HL-60 (cell line): ENCODE data around the gene NXT2.
"Not testable (repeated sequence)": the region's sequence is repeated elsewhere in the genome, so short reads cannot be mapped to it uniquely, and the experiment has no call there.

ENCODE experiments used
- DNase-seq, 2 experiments: peaks; one replicate each; pipeline ENCODE4 v3.0.0-alpha.2; 2010 to 2020; ENCODE audit warnings: low read depth in 1 of 2, low spot score in 1 of 2
- H3K27ac ChIP-seq: fragments of 250-450 bp; sonication (Bioruptor Pico); replicated peaks from 2 replicates; pipeline ENCODE4 v1.5.1; 2020; ENCODE audit warnings: mild to moderate bottlenecking, moderate library complexity
- H3K27me3 ChIP-seq: fragments of 250-450 bp; sonication (Bioruptor Pico); 2 replicates; pipeline ENCODE4 v1.5.1; 2021; ENCODE audit warnings: mild to moderate bottlenecking, moderate library complexity; ENCODE audit not compliant: insufficient read depth, poor library complexity, severe bottlenecking
- H3K4me3 ChIP-seq: replicated peaks from 2 replicates; pipeline ENCODE4 v1.5.1; 2011; ENCODE audit warnings: mild to moderate bottlenecking, control low read depth, low read length; ENCODE audit not compliant: insufficient read depth
- CTCF ChIP-seq: IDR thresholded peaks from one replicate; pipeline ENCODE4 v1.5.1; 2011; ENCODE audit warnings: low read length, control low read depth, inconsistent platforms; ENCODE audit not compliant: insufficient read depth
- GABPA ChIP-seq: IDR thresholded peaks from 2 replicates; pipeline ENCODE4 v1.6.1; 2012; ENCODE audit warnings: low read depth
- POLR2AphosphoS5 ChIP-seq: IDR thresholded peaks from 2 replicates; pipeline ENCODE4 v1.6.1; 2012; ENCODE audit warnings: low read depth
- REST ChIP-seq: IDR thresholded peaks from 2 replicates; pipeline ENCODE4 v1.6.1; 2012; ENCODE audit warnings: low read depth; ENCODE audit not compliant: insufficient replicate concordance
- SPI1 ChIP-seq: IDR thresholded peaks from 2 replicates; pipeline ENCODE4 v1.6.1; 2012; ENCODE audit warnings: low read depth, mild to moderate bottlenecking, borderline replicate concordance

Gene NXT2

GRCh38 chrX:109553862-109554261, 17.2 kb downstream of the NXT2 start:
- no peak for DNase-seq
- Histone ChIP-seq H3K4me3 (no peak overlapping the region), H3K27ac (no peak overlapping the region), H3K27me3 (no peaks in the 10 kb centered on the region)
- TF ChIP-seq CTCF (no peak), GABPA (no peak), REST (no peak), SPI1 (no peak), POLR2AphosphoS5 (no peak)

GRCh38 chrX:109576083-109576482, 39.4 kb downstream of the NXT2 start:
- not testable (repeated sequence) for H3K27ac ChIP-seq, H3K27me3 ChIP-seq, H3K4me3 ChIP-seq, DNase-seq

- Histone ChIP-seq H3K4me3 (no peak overlapping the region), H3K27ac (no peak overlapping the region), H3K27me3 (no peaks in the 10 kb centered on the region)
- TF ChIP-seq SPI1 (no peak), POLR2AphosphoS5 (no peak), REST (no peak), GABPA (no peak), CTCF (no peak)
- DNase-seq: no peak
Observed at GRCh38 chrX:109577055-109577454, 40.4 kb downstream of the NXT2 start.

GRCh38 chrX:109578916-109579315, 42.3 kb downstream of the NXT2 start:
- no peaks in the 10 kb centered on the region for H3K27me3 ChIP-seq
- no peak overlapping the region for H3K27ac ChIP-seq
- TF ChIP-seq CTCF (no peak), REST (no peak), POLR2AphosphoS5 (no peak), GABPA (no peak), SPI1 (no peak)
- no peak overlapping the region for H3K4me3 ChIP-seq
- no peak for DNase-seq
